HT1080 (cell line): ENCODE results near the gene ZNF836. TPM values are rescaled to one million over a fixed set of nuclear protein-coding genes. Genes with fewer than 3 reads are reported as not detected.
"Not testable (repeated sequence)": the region's sequence is repeated elsewhere in the genome, so short reads cannot be mapped to it uniquely, and the experiment has no call there.

Experiments
- DNase-seq: peaks from one replicate; pipeline ENCODE4 v3.0.0-alpha.2; 2015; ENCODE audit warnings: low read depth
- polyA plus RNA-seq, 2 experiments: library from polyadenylated mRNA; depleted of rRNA; stranded (reverse); fragments of >200 nt; gene quantifications; 2 replicates each; pipeline ENCODE4 v1.2.3, GENCODE V29; 2015
- total RNA-seq: library from RNA; depleted of rRNA; stranded (reverse); fragments of >200 nt; shearing (Covaris generic); gene quantifications from 2 replicates; pipeline ENCODE4 v1.2.3, GENCODE V29; 2014; rRNA removed

The ZNF836 gene
- 1.0 and 1.9 TPM in 2 replicates for total RNA-seq
- polyA plus RNA-seq (2015; cell fraction: cytosol; rRNA removed), result 0.45 and 0.74 TPM in 2 replicates
- polyA plus RNA-seq (2015; cell fraction: nucleus; rRNA removed), result 0.66 and 1.3 TPM in 2 replicates

DNA sequence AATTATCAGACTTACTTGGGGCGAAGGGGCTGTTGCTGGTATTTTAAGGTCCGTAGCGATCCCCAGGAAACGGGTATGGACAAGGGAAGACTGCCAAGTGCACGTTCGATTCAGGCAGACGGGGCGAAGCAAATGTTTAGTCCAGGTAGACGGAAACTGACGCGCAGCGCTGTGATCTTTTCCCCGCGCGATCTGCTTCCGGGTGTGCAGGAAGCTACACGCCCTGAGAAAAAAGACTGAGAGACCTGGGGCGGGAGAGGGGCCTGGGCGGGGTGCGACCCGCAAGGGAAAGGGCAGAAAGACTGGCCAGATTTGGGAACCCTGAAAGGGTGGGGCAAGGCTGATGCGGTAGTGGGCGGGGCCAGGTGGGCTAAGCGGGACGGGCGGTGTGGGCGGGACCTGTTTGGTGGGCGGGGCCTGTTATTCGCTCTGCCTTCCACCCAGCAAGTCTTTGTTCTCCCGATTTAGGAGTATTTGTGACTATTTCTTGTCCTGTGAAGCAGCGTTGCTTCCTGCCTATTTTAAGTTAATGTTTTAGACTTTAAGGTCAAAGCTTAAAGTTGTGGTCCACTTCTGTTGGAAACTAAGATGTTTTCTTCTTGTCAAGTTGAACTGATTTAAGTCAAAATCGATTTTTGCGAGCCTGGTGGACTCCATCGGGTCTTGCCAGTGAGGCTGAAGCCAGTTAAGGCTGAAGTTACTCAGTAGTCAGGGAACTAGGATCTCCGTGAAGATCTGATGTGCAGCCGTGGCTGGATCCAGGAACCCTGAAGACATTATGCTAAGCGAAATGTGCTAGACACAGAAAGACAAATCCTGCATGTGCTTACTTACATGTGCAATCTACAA lies at the start of gene ZNF836:
TSS of gene ZNF836 (minus strand) at position 301 of the 849 bp plus-strand sequence. CDS start 3,549 bp downstream, outside the sequence.
- DNase-seq, result peak; percentile 6

DNA sequence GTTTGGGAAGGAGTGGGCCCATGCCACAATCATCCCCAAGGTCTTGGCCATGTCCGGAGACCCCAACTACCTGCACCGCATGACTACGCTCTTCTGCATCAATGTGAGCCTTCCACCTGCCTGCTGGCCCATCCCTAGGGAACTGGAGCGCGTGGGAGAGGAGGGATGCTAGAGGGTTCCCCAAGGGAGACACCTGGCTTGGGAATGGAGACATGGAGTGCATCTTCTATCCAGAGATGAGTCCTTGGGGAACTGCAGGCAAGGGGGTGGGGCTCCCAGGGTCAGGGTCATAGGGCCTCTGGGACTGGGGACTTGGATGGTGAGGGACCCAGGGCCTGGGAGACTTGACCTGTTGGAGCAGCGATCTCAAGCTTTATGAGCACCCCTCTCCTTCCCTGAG lies 49.6 kb upstream of the ZNF836 start:
- DNase-seq, result no peak

DNA sequence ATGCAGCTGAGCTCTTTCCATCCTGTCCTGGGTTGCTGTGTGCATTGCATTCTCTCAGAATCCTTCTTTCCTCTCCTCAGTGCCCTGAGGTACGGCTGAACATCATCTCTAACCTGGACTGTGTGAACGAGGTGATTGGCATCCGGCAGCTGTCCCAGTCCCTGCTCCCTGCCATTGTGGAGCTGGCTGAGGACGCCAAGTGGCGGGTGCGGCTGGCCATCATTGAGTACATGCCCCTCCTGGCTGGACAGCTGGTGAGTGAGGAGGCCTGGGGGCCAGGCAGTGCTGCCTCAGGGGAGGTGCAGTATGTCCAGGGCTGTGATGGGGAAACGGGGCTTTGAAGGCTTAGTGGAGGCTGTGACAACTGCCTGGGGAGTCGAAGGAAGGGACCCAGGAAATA lies 48.2 kb upstream of the ZNF836 start:
- DNase-seq, result no peak

DNA sequence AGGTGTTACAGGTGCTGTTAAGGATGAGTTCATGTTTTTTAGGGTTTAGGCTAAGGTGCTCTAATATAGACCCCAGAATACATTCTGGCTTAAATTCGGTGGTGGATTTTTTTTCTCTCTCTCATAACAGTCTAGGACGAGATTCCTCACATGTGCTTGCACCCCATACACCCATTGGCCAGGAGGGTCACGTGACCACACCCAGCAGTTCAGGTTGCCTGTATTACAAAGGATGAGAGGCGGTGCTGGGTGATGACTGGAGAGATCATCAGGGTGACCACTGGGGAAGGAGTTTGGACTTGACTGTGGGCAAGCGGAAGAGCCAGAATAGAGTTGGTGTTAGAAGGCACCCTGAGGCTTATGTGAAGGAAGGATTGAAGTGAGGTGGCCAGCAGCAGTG lies 46.2 kb upstream of the ZNF836 start:
- no peak for DNase-seq

DNA sequence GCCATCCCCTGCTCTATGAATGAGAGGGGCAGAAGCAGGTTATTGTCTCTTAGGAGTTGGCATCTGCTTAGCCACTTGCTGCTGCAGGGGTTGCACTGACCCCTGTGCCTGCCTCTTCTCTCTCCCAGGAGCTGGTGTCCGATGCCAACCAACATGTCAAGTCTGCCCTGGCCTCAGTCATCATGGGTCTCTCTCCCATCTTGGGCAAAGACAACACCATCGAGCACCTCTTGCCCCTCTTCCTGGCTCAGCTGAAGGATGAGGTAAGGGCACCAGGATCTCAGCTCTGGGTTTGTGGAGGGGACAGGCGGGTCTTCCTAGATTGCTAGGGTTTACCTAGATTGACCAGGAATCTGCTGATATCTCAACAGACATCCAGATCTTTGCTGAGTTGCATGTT lies 45.0 kb upstream of the ZNF836 start:
- no peak for DNase-seq

DNA sequence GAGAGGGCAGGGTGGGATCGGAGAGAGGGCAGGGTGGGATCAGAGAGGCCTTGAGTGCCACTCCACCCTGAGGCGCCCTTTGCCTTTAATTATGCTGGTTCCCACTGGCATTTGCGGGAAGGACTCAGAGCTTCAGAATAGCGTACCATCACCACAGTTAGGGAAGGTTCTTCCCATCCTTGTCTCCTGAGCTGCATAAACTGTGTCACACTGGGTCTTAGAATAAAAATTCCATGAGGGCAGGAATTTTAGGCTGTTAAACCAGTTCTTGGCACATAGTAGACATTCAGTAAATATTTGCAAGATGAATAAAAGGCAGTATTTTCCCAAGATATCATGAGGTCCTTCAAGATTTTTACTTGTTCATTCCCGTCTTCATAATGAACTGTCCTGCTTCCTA lies 42.8 kb upstream of the ZNF836 start:
- DNase-seq, result no peak

DNA sequence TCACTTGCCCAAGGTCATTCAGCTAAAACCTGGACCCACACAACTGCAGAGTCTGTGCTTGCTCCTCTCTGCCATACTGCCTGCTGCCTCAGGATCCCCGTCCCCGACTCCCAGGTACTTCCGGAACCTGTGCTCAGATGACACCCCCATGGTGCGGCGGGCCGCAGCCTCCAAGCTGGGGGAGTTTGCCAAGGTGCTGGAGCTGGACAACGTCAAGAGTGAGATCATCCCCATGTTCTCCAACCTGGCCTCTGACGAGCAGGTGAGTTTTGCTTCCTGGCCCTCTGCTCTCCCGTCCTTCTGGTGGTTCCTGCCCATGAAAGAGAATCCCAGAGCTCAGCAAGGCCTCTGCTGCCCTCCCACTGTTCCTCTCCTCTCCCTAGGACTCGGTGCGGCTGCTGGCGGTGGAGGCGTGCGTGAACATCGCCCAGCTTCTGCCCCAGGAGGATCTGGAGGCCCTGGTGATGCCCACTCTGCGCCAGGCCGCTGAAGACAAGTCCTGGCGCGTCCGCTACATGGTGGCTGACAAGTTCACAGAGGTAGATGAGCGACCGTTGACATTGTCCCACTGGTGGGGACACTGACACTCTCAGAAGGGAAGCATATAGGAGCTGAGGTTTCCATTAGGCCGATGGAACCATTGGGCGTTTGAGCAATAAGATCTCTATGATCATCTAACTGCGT lies 41.3 kb upstream of the ZNF836 start:
- DNase-seq, result no peak

DNA sequence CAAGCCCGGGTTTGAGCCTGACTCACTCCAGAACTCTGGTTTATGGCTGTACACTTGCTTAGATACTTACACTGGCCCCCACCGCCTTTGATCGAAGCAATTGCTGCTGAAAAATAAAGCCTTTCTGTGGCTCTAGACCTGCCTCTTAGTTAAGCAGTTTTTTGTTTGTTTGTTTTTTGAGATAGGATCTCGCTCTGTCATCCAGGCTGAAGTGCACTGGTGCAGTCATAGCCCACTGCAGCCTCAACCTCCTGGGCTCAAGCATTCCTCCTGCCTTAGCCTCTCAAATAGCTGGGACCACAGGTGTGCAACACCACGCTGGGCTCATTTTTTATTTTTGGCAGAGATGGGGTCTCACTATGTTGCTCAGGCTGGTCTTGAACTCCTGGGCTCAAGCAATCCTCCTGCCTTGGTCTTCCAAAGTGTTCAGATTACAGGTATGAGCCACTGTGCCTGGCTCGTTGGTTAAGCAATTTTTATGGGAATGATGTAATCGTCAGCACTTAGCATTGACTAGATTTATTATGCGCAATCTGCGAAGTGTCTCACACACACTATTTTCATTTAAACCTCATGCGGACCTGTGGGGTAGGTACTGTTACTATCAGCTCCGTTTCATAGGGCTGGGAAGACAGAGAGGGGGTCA lies 40.6 kb upstream of the ZNF836 start:
- no peak for DNase-seq

DNA sequence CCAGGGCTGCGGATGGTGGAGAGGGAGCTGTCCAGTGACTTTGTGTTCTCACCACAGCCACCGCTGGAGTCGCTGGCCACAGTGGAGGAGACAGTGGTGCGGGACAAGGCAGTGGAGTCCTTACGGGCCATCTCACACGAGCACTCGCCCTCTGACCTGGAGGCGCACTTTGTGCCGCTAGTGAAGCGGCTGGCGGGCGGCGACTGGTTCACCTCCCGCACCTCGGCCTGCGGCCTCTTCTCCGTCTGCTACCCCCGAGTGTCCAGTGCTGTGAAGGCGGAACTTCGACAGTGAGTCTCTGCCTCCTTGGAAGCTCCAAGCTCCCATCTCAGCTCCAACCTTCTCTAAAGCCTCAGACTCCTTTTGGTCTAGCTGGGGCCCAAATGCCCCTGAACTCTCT lies 39.8 kb upstream of the ZNF836 start:
- DNase-seq, result no peak

DNA sequence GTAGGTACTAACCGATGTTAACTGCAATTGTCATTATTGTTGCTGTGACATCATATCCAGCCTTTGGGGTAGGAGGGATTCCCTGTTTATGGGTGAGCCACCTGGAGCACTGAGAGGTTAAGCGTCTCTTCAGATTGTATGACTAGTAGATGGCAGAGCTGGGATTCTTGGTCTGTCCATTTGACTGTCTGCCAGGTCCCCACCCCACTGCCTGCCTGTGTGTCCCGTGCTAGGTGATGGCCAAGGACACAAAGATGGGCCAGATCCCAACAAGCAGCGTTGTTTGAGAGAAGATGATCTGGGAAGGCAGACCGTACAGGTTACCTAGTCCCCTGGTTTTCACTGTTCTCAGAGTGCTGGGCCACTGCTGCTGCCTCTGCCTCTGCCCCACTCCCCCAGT lies 35.1 kb upstream of the ZNF836 start:
- DNase-seq, result no peak

DNA sequence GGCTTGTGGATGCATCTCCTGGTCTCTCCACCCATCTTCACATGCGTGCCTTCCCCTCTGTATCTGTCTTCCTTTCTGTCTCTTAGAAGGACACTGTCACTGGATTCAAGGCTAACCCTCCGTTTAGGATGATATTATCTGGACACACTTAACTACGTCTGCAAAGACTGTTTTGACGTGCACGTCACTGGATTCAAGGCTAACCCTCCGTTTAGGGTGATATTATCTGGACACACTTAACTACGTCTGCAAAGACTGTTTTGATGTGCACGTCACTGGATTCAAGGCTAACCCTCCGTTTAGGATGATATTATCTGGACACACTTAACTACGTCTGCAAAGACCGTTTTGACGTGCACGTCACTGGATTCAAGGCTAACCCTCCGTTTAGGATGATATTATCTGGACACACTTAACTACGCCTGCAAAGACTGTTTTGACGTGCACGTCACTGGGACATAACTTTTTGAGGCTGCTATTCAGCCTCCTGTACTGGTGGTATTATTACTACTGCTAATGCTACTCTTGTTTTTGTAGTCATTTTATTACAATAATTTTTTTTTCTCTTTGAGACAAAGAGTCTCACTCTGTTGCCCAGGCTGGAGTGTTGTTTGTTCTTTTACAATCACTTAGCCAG lies 29.5 kb upstream of the ZNF836 start:
- DNase-seq, result not testable (repeated sequence)

DNA sequence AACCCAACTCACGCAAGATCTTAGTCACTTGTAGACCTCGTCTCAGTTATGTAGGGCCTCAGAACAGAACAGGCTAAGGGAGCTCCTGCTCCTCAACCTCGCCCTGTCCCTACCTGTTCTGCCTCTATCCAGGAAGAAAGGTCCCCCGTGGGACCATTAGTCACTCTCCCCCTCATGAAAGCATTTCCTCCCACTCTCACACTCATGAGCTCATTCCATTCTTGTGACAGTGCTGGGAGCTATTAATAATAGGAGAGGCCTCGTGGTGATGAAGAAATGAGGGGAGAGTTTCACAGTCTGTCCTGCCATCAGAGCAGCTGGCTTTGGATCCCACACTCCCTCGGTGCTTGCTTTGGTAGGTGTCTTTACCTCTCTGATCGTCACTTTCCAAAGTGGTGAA lies 28.6 kb upstream of the ZNF836 start:
- no peak for DNase-seq

DNA sequence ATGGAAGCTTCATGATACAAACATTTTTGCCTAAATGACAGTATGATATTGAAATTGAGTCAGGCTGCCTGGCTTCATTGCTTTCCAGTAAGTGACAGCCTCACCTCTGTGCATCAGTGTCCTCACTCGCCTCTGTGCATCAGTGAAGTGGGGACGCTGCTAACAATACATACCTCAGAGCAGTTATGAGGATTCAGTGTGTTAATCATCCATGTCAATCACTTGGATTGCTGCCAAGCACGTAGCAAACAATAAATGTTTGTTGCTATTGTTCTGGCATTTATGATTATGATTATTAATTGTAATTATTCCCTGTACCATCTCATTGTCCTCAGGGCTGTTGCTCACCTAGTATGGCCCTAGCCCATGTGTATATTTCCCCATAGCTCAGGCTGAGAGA lies 27.3 kb upstream of the ZNF836 start:
- DNase-seq, result no peak

DNA sequence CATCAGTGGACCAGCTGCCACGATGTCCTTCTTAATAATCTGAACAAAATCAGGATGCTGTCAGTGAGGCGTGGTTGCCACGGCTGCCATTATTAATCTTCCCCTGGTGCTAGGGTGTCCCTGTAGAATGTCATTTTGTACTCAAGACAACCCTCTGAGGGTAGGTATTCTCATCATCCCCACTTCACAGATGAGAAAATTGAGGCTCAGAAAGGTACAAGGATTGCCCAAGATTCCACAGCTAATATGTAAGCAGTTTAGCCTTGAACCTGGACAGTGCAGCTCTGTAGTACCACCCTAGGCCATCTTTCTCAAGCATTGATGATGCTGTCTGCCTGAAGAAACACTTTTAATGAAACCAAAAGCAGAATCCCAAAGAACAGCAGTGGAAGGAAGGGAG lies 26.5 kb upstream of the ZNF836 start:
- DNase-seq, result no peak

DNA sequence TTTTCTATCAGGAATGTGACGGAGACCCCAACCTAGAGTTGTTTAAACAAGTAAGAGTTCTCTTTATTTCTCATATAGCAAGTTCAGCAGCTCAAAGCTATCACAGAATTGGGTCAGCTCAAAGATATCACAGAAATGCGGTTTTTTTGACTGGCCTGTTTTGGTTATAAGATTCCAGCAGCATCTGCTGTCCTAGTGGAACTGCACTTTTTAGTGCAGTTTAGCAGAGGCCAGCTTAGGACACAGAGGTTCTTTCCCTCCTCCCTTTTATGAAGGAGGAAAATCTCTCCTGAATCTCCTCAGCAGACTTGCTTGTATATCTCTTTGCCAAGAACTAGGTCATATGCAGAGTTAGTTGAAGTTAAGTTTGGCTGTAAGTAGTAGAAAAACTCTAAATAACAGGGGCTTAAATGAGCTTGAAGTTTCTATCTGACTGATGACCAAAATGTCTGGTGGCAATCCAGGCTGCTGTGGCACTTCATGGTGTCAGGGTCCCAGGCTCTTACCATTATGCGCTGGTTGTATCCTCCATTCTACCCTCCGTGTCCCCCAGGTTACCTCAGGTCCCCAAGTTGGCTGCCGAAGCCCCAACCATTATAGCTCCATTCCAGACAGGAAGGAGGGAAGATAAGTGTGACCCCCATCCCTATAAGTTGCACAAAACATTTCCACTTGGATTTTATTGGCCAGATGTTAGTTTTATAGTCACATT lies 25.0 kb upstream of the ZNF836 start:
- no peak for DNase-seq

DNA sequence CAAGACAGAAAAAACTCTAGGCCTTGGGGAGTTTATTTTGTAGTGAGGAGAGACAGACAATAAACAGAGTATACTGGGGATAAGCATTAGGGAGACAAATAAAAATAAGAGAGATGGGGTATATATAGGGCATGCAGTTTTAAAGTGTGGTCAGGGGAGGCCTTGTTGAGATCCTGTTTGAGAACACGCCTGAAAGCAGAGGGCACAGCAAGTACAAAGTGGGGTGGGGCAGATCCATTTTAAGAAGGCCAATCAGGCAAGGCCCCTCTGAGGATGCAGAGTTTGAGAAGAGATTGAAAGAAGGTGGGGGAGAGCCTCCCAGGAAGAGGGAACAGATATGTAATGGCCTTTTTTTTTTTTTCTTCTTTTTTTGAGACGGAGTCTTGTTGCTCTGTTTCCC lies 20.5 kb upstream of the ZNF836 start:
- no peak for DNase-seq

DNA sequence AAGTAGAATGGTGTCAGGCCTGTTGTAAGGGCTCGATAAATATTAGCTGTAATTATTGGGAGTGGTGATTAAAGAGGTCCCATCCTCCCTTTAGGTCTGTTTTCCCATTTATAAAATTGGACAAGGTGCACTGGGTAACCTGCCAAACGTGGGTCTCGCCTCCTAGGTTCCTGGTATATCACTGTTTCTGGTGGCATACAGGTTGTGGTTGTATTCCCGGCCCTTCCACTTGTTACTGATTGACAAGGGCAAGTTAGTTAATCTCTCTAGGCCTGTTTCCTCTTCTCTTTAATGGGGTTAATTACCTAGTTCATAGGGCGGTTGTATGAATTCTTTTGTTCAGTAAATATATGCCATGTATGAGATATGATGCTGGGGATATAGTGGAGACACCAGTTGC lies 20.0 kb upstream of the ZNF836 start:
- DNase-seq, result no peak

DNA sequence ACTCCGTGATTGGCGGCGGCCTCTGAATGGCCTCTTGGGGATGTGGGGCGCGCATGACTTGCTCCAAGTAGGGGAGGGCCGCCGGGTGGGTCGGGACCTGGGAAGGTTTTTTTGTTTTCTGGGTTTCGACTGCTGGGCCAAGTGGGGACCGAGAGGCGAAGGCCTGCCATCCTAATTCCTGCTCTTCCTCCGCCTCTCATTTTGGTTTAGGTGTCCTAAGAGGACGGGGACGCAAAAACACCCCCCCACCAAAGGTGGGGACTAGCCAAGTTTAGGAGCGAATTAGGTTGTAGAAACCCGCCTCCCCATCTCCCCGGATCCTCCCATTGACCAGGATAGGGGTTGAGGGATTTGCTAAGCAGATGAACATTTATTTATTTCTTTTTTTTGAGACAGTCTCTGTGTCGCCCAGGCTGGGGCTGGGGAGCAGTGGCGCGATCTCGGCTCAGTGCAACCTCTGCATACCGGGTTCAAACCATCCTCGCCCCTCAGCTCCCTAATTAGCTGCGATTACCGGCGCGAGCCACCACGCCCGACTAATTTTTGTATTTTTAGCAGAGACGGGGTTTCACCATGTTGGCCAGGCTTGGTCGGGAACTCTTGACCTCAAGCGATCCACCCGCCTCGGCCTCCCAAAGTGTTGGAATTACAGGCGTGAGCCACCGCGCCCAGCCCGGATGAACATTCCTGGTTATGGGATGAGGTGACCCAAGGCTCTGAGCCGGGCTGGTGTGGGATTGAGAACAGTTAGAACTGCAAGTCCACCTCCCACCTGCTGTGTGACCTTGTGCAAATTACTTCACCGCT lies 19.3 kb upstream of the ZNF836 start:
- no peak for DNase-seq

DNA sequence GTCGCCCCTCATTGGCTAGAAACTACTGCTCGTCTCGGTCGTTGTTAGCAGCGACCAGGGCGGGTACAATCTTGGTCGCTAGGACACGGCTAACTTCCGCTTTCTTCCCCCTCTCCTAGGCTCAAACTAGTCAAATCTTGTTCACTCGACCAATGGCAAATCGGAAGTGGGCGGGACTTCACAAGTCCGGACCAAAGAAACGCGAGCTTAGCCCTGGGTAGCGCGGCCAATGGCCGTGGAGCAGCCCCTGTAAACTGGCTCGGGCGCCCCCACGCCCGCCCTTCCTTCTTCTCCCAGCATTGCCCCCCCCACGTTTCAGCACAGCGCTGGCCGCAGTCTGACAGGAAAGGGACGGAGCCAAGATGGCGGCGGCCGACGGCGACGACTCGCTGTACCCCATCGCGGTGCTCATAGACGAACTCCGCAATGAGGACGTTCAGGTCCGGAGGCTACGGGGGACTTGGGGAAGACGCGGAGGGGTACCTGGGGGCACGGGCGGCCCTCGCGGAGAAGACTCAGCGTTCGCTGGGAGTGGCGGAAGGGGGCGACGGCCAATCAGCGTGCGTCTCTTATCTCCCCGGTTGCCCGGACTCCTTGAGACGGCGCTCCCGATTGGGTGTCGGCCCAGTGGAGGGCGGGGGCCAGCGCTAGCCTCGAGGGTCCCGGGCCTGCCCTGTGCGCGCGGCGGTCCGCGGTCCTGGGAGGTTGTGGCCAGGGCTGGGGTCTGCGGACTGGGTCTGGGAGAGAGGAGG lies 18.5 kb upstream of the ZNF836 start, which contains the start of gene PPP2R1A:
TSS of gene PPP2R1A (plus strand) at position 318 of the 752 bp plus-strand sequence. CDS start at position 363, 45 bp downstream.
- peak; percentile 100 for DNase-seq
